ENCODE data around the gene INHA.
A peak's percentile ranks its signal among the peaks of the same experiment; 100 is the strongest.

INHA gene

DNA sequence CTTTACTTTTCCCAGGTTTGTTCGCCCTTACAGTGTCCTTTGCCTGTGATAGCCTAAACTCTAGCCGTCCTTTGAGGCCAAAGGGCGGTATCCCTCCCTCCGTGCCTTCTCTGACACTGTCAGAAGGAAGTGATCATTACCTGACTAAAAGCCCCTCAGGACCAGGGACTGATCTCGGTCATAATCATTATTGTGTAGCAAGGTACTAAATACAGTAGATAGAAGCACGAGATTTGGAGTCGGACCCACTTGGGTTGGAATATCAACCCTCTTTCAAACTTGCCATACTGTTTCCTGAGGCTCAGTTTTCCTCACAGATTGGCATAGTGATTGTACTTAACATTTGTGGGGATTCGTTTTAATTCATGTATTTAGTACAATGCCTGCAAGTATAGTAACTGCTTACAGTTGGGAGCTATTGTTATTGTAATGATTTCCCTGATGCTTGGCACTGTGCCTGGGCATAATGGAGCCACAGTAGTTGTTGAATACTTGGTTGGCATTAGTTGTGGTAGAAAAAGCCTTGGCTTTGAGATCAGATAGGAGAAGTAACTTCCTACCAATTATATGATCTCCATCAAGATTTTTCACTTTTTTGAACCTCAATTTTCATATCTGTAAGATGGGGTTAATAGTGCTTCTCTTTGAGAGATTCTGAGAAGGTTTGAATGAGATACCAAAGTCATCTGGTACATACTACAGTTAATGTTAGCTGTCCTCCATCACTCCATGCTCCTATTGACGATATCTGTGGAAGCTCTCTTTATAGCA, 26.4 kb downstream of the INHA start:
- H3K27me3 ChIP-seq (ENCODE audit: control insufficient read depth in 3 of 3, insufficient read depth in 3 of 3, low read depth in 1 of 3, low read length in 3 of 3) = no peaks in the 10 kb centered on the region
- H4K91ac ChIP-seq (ENCODE audit: low read depth, low read length, poor library complexity) = no peak overlapping the region
- peak overlapping the region; percentile 87 for H3K4me3 ChIP-seq (ENCODE audit: low read length in 2 of 2)
- H3K9ac ChIP-seq (ENCODE audit: low read depth, low read length, poor library complexity) = no peak overlapping the region
- no peak overlapping the region for H4K8ac ChIP-seq (ENCODE audit: low read depth, low read length)
- H3K9me3 ChIP-seq (replicated peaks in 1 of 2; ENCODE audit: control insufficient read depth in 2 of 2, insufficient read depth in 1 of 2, low read depth in 1 of 2, low read length in 2 of 2) = no peaks in the 10 kb centered on the region
- peaks cover 4 to 13% of the 10 kb centered on the region in 2 donors for H3K36me3 ChIP-seq (replicated peaks in 1 of 2; ENCODE audit: control insufficient read depth in 2 of 2, insufficient read depth in 2 of 2, low read length in 2 of 2)
- no peak overlapping the region for H2BK12ac ChIP-seq (ENCODE audit: low read length)
- DNase-seq (ENCODE audit: low spot score) = no peak
- H3K4me1 ChIP-seq (ENCODE audit: control insufficient read depth in 2 of 2, insufficient read depth in 1 of 2, low read depth in 1 of 2, low read length in 2 of 2) = peaks cover 5 to 6% of the 10 kb centered on the region in 2 donors
- H3K18ac ChIP-seq (ENCODE audit: low read length) = no peak overlapping the region
- peak overlapping the region; percentile 39 for H3K27ac ChIP-seq (replicated peaks; ENCODE audit: low read length)
- no peak overlapping the region for H2AK5ac ChIP-seq (ENCODE audit: low read depth, low read length)
- H3K14ac ChIP-seq (ENCODE audit: low read length) = peak overlapping the region; percentile 2
- H2BK120ac ChIP-seq (ENCODE audit: low read depth, low read length) = no peak overlapping the region
- no peak overlapping the region for H3K23ac ChIP-seq (ENCODE audit: low read depth, low read length, poor library complexity)
- H3K4ac ChIP-seq (ENCODE audit: low read length) = no peak overlapping the region
- WGBS, 2 donors (ENCODE audit: extremely low coverage in 2 of 2, insufficient read length in 2 of 2, insufficient replicate concordance in 1 of 2) = no CpG with 5 or more reads among the region's 9 CpGs
- H3K79me1 ChIP-seq (ENCODE audit: low read depth, low read length) = peaks cover 1% of the 10 kb centered on the region
- H3K4me2 ChIP-seq (ENCODE audit: insufficient read depth, low read length, poor library complexity, severe bottlenecking) = peak overlapping the region; percentile 52
- H2BK15ac ChIP-seq (ENCODE audit: low read length) = no peak overlapping the region
- H2BK5ac ChIP-seq (ENCODE audit: low read length) = no peak overlapping the region
- peak overlapping the region; percentile 97 for H2AFZ ChIP-seq (ENCODE audit: low read length)

DNA sequence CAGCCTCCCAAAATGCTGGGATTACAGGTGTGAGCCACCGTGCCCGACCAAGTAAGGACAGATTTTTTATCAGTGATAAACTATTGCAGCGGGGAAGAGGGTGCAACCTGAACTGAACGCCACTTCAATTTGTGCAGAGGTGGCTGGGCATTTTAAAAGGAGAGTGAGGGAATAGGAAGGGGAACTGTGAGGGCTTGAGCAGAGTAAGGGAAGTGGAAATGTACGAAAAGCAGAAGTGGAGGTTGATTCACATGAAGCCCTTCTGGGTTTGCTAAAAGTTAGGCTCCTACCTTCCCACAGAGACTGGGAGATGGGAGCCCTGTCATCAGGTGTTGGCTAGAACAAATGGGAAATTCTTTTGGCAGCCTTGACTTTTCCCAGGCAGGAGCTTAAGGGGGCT, 31.7 kb downstream of the INHA start:
- Histone ChIP-seq H2AFZ (ENCODE audit: low read length) (no peak overlapping the region), H3K27me3 (ENCODE audit: control insufficient read depth in 3 of 3, insufficient read depth in 3 of 3, low read depth in 1 of 3, low read length in 3 of 3) (no peaks in the 10 kb centered on the region), H3K79me1 (ENCODE audit: low read depth, low read length) (peaks cover 1% of the 10 kb centered on the region), H2AK5ac (ENCODE audit: low read depth, low read length) (no peak overlapping the region), H3K23ac (ENCODE audit: low read depth, low read length, poor library complexity) (no peak overlapping the region), H2BK15ac (ENCODE audit: low read length) (no peak overlapping the region), H2BK120ac (ENCODE audit: low read depth, low read length) (no peak overlapping the region), H3K4me2 (ENCODE audit: insufficient read depth, low read length, poor library complexity, severe bottlenecking) (no peak overlapping the region), H3K4me1 (ENCODE audit: control insufficient read depth in 2 of 2, insufficient read depth in 1 of 2, low read depth in 1 of 2, low read length in 2 of 2) (no peaks in the 10 kb centered on the region), H2BK12ac (ENCODE audit: low read length) (no peak overlapping the region), H3K4ac (ENCODE audit: low read length) (no peak overlapping the region), H4K91ac (ENCODE audit: low read depth, low read length, poor library complexity) (no peak overlapping the region), H3K9ac (ENCODE audit: low read depth, low read length, poor library complexity) (no peak overlapping the region), H3K18ac (ENCODE audit: low read length) (no peak overlapping the region), H3K4me3 (ENCODE audit: low read length in 2 of 2) (no peak overlapping the region), H2BK5ac (ENCODE audit: low read length) (no peak overlapping the region), H4K8ac (ENCODE audit: low read depth, low read length) (no peak overlapping the region), H3K36me3 (replicated peaks in 1 of 2; ENCODE audit: control insufficient read depth in 2 of 2, insufficient read depth in 2 of 2, low read length in 2 of 2) (peaks cover 7 to 43% of the 10 kb centered on the region in 2 donors), H3K14ac (ENCODE audit: low read length) (no peak overlapping the region), H3K9me3 (replicated peaks in 1 of 2; ENCODE audit: control insufficient read depth in 2 of 2, insufficient read depth in 1 of 2, low read depth in 1 of 2, low read length in 2 of 2) (no peaks in the 10 kb centered on the region), H3K27ac (replicated peaks; ENCODE audit: low read length) (no peak overlapping the region)
- WGBS, 2 donors (ENCODE audit: extremely low coverage in 2 of 2, insufficient read length in 2 of 2, insufficient replicate concordance in 1 of 2) = no CpG with 5 or more reads among the region's 5 CpGs
- DNase-seq (ENCODE audit: low spot score) = no peak

- no peak overlapping the region for H3K23ac ChIP-seq (ENCODE audit: low read depth, low read length, poor library complexity)
- WGBS, 2 donors (ENCODE audit: extremely low coverage in 2 of 2, insufficient read length in 2 of 2, insufficient replicate concordance in 1 of 2) = no CpG with 5 or more reads among the region's 6 CpGs
- peak overlapping the region; percentile 3 for H2BK5ac ChIP-seq (ENCODE audit: low read length)
- H3K79me1 ChIP-seq (ENCODE audit: low read depth, low read length) = peaks cover 1% of the 10 kb centered on the region
- H3K14ac ChIP-seq (ENCODE audit: low read length) = no peak overlapping the region
- H2AK5ac ChIP-seq (ENCODE audit: low read depth, low read length) = no peak overlapping the region
- H2AFZ ChIP-seq (ENCODE audit: low read length) = no peak overlapping the region
- H3K9me3 ChIP-seq (replicated peaks in 1 of 2; ENCODE audit: control insufficient read depth in 2 of 2, insufficient read depth in 1 of 2, low read depth in 1 of 2, low read length in 2 of 2) = no peaks in the 10 kb centered on the region
- no peak overlapping the region for H2BK15ac ChIP-seq (ENCODE audit: low read length)
- no peak overlapping the region for H3K18ac ChIP-seq (ENCODE audit: low read length)
- H3K9ac ChIP-seq (ENCODE audit: low read depth, low read length, poor library complexity) = no peak overlapping the region
- H3K27me3 ChIP-seq (ENCODE audit: control insufficient read depth in 3 of 3, insufficient read depth in 3 of 3, low read depth in 1 of 3, low read length in 3 of 3) = no peaks in the 10 kb centered on the region
- H3K27ac ChIP-seq (replicated peaks; ENCODE audit: low read length) = no peak overlapping the region
- H3K4me3 ChIP-seq (ENCODE audit: low read length in 2 of 2) = peak overlapping the region in 1 of 2 donors; percentile 24
- DNase-seq (ENCODE audit: low spot score) = no peak
- no peak overlapping the region for H4K8ac ChIP-seq (ENCODE audit: low read depth, low read length)
- H3K4ac ChIP-seq (ENCODE audit: low read length) = no peak overlapping the region
- peaks cover 7 to 50% of the 10 kb centered on the region in 2 donors for H3K36me3 ChIP-seq (replicated peaks in 1 of 2; ENCODE audit: control insufficient read depth in 2 of 2, insufficient read depth in 2 of 2, low read length in 2 of 2)
- H2BK12ac ChIP-seq (ENCODE audit: low read length) = no peak overlapping the region
- no peak overlapping the region for H3K4me2 ChIP-seq (ENCODE audit: insufficient read depth, low read length, poor library complexity, severe bottlenecking)
- no peaks in the 10 kb centered on the region for H3K4me1 ChIP-seq (ENCODE audit: control insufficient read depth in 2 of 2, insufficient read depth in 1 of 2, low read depth in 1 of 2, low read length in 2 of 2)
- H4K91ac ChIP-seq (ENCODE audit: low read depth, low read length, poor library complexity) = no peak overlapping the region
- no peak overlapping the region for H2BK120ac ChIP-seq (ENCODE audit: low read depth, low read length)
Observed at GRCh38 chr2:219605607-219605954, 33.5 kb downstream of the INHA start.

GRCh38 chr2:219607931-219608330, 35.8 kb downstream of the INHA start:
- no peak overlapping the region for H3K9ac ChIP-seq (ENCODE audit: low read depth, low read length, poor library complexity)
- H2AK5ac ChIP-seq (ENCODE audit: low read depth, low read length) = no peak overlapping the region
- no peak overlapping the region for H3K27ac ChIP-seq (replicated peaks; ENCODE audit: low read length)
- H2BK120ac ChIP-seq (ENCODE audit: low read depth, low read length) = no peak overlapping the region
- H2BK12ac ChIP-seq (ENCODE audit: low read length) = no peak overlapping the region
- H3K23ac ChIP-seq (ENCODE audit: low read depth, low read length, poor library complexity) = peak overlapping the region; percentile 17
- no peak overlapping the region for H3K4ac ChIP-seq (ENCODE audit: low read length)
- no CpG with 5 or more reads among the region's 15 CpGs for WGBS, 2 donors (ENCODE audit: extremely low coverage in 2 of 2, insufficient read length in 2 of 2, insufficient replicate concordance in 1 of 2)
- H3K9me3 ChIP-seq (replicated peaks in 1 of 2; ENCODE audit: control insufficient read depth in 2 of 2, insufficient read depth in 1 of 2, low read depth in 1 of 2, low read length in 2 of 2) = no peaks in the 10 kb centered on the region
- no peak overlapping the region for H2BK15ac ChIP-seq (ENCODE audit: low read length)
- no peak overlapping the region for H4K91ac ChIP-seq (ENCODE audit: low read depth, low read length, poor library complexity)
- H3K27me3 ChIP-seq (ENCODE audit: control insufficient read depth in 3 of 3, insufficient read depth in 3 of 3, low read depth in 1 of 3, low read length in 3 of 3) = no peaks in the 10 kb centered on the region
- H3K79me1 ChIP-seq (ENCODE audit: low read depth, low read length) = no peaks in the 10 kb centered on the region
- H3K4me1 ChIP-seq (ENCODE audit: control insufficient read depth in 2 of 2, insufficient read depth in 1 of 2, low read depth in 1 of 2, low read length in 2 of 2) = no peaks in the 10 kb centered on the region
- H3K36me3 ChIP-seq (replicated peaks in 1 of 2; ENCODE audit: control insufficient read depth in 2 of 2, insufficient read depth in 2 of 2, low read length in 2 of 2) = peaks cover 3 to 47% of the 10 kb centered on the region in 2 donors
- H3K4me2 ChIP-seq (ENCODE audit: insufficient read depth, low read length, poor library complexity, severe bottlenecking) = no peak overlapping the region
- H3K18ac ChIP-seq (ENCODE audit: low read length) = no peak overlapping the region
- H4K8ac ChIP-seq (ENCODE audit: low read depth, low read length) = no peak overlapping the region
- no peak overlapping the region for H3K14ac ChIP-seq (ENCODE audit: low read length)
- H2AFZ ChIP-seq (ENCODE audit: low read length) = no peak overlapping the region
- no peak for DNase-seq (ENCODE audit: low spot score)
- H2BK5ac ChIP-seq (ENCODE audit: low read length) = no peak overlapping the region
- H3K4me3 ChIP-seq (ENCODE audit: low read length in 2 of 2) = no peak overlapping the region
